Measurements from ENCODE around the gene OR2B2.

Gene OR2B2

DNA sequence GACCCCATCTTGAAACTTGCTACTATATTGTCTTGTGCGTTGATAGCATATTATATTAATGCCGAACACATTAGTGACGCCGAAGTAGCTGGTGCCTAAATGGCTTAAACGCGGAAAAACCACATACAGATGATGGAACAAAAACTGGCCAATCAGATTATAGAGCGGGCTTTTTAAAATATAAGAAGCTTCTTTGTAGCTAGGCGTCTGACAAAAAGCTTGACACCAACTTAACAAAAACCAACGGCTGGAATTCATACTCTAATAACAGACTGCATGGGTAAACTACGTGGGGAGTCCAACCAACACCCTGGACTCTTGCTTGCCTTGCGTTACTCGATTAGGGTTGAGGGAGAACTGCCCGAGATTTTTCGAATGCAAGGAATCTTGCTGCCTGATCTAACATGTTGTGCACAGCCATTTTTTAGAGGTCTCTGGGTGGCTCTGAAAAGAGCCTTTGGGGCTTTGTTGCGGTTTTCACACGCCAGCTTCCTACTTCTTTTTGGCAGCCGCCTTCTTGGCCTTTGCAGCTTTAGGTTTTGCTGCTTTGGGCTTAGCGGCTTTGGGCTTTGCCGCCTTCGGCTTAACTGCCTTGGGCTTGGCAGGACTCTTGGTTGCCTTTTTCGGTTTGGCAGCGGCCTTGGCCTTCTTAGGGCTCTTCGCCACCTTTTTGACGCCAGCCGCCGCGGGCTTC, 45.7 kb downstream of the OR2B2 start:
- DNase-seq (ENCODE audit: low spot score) = peak; percentile 81

GRCh38 chr6:27865850-27866356, 46.3 kb downstream of the OR2B2 start:
- DNase-seq (ENCODE audit: low spot score) = peak; percentile 18

DNA sequence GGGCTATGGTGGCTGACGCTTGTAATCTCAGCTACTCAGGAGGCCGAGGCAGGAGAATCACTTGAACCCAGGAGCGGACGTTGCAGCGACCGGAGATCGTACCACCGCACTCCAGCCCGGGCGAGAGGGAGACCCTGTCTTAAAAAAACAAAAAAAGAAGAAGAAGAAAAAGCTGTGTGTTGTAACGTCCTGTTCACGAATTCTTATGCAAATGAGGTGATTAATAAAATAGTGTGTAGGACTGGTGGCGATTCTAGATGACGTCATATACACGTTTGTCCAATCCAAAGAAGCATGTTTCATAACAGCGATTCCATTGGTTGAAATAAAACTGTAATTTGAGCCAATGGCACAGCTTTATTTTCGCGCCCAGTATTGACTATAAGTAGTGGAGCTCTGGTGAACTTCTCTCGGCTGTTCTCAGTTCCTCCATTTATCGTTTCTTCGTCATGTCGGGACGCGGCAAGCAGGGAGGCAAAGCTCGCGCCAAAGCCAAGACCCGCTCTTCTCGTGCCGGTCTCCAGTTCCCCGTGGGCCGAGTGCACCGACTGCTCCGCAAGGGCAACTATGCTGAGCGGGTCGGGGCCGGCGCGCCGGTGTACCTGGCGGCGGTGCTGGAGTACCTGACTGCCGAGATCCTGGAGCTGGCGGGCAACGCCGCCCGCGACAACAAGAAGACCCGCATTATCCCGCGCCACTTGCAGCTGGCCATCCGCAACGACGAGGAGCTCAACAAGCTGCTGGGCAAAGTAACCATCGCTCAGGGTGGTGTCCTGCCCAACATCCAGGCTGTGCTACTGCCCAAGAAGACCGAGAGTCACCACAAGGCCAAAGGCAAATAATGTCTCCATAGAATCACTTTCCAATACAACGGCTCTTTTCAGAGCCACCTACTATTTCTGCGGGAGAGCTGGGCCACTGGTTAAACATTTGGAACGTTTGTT, 47.0 kb downstream of the OR2B2 start:
- peak; percentile 97 for DNase-seq (ENCODE audit: low spot score)

GRCh38 chr6:27863962-27864905, 48.0 kb downstream of the OR2B2 start:
- DNase-seq (ENCODE audit: low spot score) = no peak

DNA sequence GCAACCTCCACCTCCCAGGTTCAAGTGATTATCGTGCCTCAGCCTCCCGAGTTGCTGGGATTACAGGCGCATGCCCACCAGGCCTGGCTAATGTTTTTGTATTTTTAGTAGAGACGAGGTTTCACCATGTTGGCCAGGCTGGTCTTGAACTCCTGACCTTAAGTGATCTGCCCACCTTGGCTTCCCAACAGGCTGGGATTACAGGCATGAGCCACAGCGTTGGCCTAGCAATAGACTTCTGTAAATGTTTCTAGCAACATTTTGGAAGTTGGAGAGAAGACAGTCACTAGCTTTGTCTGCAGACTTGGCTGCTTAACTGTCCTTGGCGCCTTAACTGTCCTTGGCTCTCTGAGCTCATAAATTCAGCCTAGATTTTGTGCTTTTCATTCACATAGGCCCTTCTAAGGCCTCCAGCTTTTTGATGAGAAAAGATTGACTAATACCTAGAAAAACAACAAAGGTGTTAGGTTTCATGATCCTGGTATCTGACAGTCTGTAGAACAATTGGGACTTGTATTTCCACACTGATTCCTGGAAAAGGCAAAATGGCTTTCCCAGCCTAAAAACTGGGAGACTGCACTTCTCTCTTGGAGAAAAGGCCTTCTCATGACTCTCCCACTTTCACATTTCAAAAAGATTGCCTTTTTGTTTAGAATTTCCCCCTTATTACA, 49.7 kb downstream of the OR2B2 start:
- DNase-seq (ENCODE audit: low spot score) = peak; percentile 41

GRCh38 chr6:27861861-27862260, 50.3 kb downstream of the OR2B2 start:
- no peak for DNase-seq (ENCODE audit: low spot score)

DNA sequence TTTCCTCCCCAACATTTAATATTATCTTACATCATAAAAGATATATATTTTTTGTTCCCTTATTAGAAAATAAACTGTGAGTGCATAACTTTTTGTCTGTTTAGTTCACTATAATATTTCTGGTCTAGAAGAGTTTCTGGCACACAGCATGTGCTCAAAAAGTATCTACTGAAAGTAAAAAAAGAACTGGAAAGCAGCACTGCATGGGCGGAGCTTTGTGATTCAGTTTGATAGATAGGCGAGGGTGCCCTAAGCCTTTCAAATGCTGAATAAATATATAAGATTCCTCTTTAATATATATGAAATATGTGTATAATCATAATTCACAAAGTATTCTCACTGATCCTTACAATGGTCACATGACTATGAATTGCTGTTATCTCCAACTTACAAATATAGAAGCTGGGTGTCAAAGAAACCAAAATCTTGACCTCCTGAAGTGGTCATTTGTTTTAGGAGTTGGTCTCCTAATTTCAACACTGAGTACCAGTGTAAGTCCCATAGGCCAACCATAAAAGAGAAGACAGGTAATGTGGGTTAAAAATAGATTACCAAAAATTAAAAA, 50.8 kb downstream of the OR2B2 start:
- DNase-seq (ENCODE audit: low spot score) = no peak
